Hepatocyte (in vitro differentiated cells): ENCODE measurements around the gene HEBP2.

ENCODE experiments used
- EZH2 ChIP-seq: fragments of 200-600 bp; sonication (generic); IDR thresholded peaks from 2 replicates; pipeline ENCODE4 v1.6.1; 2016; ENCODE audit warnings: antibody characterized with exemption, mild to moderate bottlenecking, borderline replicate concordance
- EZH2phosphoT487 ChIP-seq: fragments of 200-600 bp; sonication (generic); IDR thresholded peaks from one replicate; pipeline ENCODE4 v1.6.1; 2018; ENCODE audit warnings: antibody characterized with exemption, mild to moderate bottlenecking, low read depth, moderate library complexity; ENCODE audit not compliant: unreplicated experiment, severe bottlenecking
- TF ChIP-seq, protein P1 (sequence below): fragments of 200-600 bp; sonication (generic); IDR thresholded peaks from 2 replicates; pipeline ENCODE4 v1.5.1; 2016; ENCODE audit warnings: antibody characterized with exemption, mild to moderate bottlenecking; ENCODE audit not compliant: poor library complexity

- TF ChIP-seq, protein P1, sequence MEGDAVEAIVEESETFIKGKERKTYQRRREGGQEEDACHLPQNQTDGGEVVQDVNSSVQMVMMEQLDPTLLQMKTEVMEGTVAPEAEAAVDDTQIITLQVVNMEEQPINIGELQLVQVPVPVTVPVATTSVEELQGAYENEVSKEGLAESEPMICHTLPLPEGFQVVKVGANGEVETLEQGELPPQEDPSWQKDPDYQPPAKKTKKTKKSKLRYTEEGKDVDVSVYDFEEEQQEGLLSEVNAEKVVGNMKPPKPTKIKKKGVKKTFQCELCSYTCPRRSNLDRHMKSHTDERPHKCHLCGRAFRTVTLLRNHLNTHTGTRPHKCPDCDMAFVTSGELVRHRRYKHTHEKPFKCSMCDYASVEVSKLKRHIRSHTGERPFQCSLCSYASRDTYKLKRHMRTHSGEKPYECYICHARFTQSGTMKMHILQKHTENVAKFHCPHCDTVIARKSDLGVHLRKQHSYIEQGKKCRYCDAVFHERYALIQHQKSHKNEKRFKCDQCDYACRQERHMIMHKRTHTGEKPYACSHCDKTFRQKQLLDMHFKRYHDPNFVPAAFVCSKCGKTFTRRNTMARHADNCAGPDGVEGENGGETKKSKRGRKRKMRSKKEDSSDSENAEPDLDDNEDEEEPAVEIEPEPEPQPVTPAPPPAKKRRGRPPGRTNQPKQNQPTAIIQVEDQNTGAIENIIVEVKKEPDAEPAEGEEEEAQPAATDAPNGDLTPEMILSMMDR: no peak
- TF ChIP-seq EZH2 (no peak), EZH2phosphoT487 (no peak)
Measured at GRCh38 chr6:138418118-138418742, 14.2 kb downstream of the HEBP2 start.
